NCI-H2171 (cell line): ENCODE data around the gene KIF21A.

Source experiments
- DNase-seq: peaks from one replicate; lab custom pipeline; 2025; lab: John Stamatoyannopoulos, UW

The KIF21A gene

DNA sequence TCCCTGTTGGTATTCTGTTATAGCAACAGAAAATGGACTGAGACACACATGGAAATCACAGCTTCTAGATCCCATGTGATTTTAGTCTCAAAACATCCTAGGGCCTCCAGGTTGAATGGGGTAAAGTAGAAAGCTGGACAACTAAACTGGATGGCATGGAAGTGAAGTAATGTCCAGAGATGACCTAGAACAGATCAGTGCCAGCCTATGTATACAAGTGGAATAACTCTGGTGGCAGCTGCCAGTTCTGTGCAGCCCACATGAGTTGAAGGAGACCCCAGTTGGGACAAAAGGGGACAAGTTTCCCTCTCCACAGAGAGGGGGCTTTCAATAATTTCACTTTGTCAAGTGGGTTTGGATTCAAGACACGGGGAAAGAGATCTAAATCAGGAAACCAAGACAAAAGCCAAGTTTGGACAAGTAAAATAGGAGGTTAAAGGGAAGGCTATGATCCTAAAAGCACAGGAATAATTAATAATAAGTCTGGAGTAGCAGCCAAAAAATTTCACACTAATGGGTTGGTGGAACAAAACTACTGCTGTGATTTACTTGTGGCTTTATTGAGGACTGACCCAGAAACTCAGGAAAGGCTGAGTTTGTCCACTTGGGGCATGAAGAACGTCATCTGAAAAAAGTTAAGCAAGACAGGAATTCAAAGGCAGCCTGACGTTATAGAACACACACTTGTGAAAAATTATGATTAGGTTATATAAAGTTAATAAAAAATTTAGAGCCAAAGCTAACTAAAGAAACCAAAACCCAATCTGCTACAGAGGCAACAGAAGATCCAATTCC is 11.7 kb downstream of the KIF21A start:
- no peak for DNase-seq

DNA sequence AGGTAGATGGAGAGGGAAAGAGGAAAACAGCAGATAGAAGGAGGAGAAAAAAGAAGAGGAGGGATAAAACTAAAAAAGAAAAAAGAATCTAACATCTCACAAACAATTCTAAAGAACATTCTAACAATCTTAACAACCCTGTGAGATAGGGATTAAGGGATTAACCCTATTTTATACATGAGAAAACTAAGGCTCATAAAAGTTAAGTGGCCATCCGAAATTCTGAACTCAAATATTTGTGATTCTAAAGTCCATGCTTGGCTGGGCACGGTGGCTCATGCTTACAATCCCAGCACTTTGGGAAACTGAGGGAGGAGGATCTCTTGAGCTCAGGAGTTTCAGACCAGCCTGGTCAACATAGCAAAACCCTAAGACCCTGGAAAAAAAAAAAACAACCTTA is 13.1 kb downstream of the KIF21A start:
- DNase-seq = no peak

DNA sequence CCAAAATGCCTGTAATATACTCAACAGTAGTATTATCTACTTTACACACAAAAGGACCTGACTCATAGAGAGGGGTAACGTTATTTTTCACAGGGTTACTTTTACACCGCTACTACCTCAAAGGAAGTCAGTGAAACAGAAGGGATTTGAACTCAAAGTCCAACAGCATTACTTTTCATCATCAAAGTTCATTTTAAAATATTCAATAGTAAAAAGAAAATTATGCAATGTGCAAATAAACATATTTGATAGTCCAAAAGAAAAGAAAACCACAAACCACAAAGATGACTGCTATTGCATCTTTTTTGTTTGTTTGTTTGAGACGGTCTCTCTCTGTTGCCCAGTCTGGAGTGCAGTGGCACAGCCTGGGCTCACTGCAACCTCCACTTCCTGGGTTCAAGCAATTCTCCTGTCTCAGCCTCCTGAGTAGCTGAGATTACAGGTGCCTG is 15.5 kb downstream of the KIF21A start:
- no peak for DNase-seq

DNA sequence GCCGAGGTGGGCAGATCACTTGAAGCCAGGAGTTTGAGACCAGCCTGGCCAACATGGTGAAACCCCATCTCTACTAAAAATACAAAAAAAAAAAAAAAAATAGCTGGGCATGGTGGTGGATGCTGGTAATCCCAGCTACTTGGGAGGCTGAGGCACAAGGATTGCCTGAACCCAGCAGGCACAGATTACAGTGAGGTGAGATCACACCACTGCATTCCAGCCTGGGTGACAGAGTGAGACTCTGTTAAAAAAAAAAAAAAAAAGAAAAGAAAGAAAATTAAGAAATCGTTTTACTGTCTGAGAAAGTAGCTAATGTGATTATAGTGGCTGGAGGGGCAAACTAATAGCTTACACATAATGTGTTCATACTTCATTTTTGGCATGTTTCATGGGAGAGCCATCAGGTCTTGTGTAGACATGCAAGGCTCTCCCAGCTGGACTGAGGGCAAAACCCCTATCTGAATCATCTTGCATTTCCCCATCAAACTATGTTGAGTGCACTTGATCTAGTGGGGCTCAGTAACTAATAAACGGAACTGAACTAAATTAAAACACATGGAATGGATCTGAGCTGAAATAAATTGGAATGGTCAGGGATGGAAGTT is 16.2 kb downstream of the KIF21A start:
- DNase-seq = no peak

DNA sequence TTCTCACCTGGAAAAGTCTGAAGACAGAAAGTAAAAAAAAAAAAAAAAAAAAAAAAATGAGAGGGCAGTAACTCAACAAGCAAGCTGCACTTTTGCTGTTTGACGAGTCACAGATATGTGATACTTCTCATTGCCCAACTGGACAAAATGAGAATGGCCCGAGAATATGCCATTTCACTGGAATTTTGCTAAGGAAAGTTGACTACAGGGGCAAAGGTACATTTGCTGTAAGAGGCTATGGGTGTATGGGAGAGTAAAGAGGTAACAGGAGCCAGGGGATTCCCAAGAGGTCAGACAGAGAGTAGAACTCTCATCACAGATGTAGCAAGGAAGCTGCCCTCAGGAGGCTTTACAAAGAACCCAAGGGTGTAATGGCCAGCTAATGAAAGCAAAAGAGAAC is 22.9 kb downstream of the KIF21A start:
- no peak for DNase-seq

DNA sequence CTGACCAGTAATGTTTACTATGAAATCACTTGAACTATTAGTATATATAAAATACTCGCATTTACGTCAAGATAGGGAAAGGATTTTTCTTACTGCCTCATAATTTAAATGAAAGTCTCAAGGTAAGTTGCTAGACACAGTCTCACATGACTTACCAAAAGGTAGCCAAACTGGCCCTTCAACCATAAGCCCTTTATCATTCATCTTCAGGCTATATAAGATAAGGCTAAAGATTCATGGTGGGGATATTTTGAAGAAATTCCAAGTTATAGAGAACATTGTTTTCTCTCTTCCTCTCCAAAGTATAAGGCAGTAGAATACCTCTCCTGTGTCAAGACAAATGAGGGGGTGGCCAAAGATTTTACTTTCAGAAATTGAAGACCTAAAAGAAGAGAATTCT is 23.4 kb downstream of the KIF21A start:
- no peak for DNase-seq

DNA sequence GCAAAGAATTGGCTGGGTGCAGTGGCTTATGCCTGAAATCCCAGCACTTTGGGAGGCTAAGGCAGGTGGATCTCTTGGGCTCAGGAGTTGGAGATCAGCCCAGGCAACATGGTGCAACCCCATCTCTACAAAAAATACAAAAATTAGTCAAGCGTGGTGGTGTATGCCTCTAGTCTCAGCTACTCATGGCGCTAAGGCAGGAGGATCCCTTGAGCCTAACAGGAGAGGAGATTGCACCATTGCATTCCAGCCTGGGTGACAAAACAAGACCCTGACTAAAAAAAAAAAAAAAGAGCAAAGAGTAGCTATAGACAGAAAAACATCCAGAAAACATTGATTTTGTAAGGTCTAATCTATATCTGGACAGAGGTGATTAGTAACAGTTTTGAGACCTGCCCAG is 25.0 kb downstream of the KIF21A start:
- no peak for DNase-seq

DNA sequence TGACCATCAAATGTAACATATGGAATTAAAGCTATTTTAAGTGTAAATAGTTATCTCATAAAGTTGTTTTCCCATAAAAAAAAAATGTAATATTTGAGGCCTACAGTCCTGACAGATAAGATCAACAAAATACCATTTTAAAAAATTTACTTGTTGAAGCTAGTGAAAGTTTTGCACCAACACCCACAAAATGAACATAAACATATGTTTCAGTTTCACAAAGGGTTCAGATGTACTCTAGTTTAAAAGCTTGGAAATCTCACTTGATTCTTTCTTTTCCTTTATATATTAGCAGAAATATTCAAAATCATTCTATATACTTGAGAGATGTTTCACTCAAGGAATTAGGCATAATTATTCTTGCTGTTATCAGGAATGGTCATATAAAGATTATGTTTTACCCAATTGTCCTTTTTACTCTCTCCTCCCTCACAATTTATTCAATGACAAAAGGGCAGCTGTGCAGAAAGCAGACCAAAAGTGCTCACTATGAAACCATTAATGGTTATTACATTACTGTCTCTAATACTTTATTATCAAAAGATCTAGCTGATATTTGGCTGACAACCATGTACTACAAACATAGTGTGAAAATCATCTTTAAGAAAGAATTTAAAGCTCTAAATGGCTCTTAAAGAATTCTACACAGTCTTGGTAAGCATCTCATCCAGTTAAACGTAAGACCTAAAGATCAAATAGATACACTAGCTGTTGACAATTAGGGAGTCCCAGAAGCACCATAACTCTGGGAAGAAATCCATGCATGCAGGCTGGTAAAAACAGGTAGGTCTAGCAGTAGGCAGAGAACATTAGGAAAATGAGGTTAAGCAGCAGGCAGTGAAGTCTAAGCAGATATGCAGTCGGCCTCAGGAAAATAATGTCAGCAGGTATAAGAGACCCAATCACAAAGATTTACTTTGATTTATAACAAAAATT is 28.8 kb downstream of the KIF21A start:
- no peak for DNase-seq

DNA sequence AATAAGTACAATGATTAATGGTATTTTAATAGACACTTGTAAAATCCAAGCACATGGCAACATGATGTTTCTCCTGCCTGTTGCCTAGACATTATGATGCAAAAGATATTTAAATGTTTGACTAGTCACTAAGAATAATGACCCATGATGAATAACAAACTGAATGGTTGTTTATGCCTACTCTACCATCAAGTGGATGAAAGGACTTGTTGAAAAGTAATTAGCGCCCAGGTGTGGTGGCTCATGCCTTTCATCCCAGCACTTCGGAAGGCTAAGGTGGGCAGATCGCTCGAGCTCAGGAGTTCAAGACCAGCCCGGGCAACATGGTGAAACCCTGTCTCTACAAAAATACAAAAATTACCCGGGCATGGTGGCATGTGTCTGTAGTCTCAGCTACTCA is 30.7 kb downstream of the KIF21A start:
- DNase-seq = no peak

DNA sequence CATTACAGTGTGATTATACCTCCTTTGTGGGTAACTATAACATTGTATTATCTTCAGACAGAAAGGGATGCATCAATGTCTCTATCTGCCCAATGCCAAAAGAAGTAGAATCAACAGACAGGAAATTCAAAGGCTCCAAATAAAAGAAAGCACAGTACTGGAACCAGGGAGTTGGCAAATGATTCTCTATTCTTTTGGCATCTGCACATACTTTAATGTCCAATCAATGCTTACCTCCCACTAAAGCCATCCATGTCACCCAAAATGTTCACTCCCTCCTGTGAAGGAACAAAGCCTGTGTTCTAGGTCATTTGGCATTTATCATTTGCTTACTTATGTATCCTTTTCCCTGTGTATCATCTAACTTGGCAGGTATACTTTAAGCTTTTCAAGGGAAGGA is 36.7 kb downstream of the KIF21A start:
- DNase-seq = no peak

DNA sequence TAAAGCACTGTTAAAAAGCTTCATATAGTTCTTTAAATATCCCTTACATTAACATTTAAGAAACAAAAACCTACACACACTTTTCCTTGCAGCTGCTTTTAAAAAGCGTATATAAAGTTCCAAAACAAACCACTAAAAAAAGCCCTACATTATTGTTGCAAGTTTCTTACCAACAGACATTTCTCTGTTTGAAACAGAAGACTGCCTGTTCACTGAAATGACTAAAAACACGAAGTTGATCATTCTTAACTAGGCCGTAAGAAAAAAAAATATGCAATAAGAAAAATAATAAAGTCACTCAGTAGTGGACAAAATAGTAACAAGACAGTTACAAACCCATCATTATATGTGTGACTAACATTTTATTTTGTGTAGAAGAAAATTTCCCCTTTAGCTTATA is 37.3 kb downstream of the KIF21A start:
- no peak for DNase-seq

DNA sequence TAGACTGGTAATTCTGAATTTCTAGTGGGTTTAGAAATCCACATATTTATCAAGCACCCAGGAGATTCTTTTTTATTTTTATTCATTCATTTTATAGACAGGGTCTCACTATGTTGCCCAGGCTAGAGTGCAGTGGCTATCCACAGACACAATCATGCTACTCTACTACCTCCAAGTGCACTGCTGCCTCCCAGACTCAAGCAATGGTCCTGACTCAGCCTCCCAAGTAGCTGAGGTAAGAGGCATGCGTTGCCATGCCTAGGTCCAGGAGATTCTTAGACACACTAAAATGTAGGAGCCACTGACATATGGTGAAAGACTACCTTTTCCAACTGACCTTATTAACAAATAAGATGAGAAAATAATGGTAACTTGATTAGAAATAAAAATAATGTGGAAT is 38.9 kb downstream of the KIF21A start:
- no peak for DNase-seq

DNA sequence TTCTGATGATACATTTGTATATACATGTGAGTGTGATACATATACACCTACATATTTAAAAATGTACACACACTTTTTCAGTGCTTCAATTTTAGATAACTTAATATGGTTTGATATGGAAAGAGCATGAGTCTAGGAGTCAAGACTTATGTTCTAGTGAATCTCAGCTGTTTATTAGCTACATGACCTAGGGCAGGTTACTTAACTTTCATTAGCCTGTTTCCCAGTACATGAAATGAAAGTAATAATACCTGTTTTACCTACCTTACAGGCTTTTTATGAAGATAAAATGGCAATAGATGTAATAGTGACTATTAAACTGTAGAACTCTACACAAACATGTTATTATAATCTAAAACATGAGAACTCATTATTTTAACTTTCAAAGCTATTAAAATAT is 39.5 kb downstream of the KIF21A start:
- DNase-seq = no peak

DNA sequence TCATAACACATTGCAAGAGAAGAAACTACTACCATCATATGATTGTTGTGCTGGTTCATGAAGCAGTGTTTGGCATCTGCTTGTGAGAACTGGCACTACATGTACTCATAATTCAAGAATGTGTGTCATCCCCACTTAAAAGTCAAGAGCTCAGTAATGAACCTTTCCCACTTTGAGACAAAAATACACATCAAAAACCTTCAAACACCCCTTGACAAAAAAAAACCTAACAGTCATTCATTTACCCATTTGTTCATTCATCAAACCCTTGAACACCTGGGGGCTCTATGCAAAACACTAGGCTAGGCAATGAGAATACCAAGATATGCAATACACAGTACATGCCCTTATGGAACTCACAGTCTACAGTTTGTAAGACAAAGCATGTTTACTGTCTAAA is 40.0 kb downstream of the KIF21A start:
- no peak for DNase-seq

DNA sequence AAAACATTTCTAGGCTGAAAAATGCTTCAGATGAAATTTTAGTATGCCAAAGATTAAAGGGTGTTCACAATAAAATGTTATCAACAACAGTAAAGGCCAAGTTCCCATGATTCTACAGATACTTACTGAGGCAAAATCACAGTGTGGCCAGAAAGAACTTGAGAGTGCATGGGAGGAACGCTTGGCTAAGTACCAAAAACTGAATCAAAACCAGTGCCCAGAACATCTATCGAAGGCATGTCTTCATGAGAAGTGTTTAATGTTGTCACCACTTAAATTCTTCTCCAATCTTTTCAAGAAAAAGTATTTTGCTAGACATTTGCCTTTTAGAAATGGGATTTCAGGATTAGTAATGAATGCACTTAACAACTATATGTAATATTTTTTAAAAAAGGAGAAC is 41.5 kb downstream of the KIF21A start:
- DNase-seq = no peak

DNA sequence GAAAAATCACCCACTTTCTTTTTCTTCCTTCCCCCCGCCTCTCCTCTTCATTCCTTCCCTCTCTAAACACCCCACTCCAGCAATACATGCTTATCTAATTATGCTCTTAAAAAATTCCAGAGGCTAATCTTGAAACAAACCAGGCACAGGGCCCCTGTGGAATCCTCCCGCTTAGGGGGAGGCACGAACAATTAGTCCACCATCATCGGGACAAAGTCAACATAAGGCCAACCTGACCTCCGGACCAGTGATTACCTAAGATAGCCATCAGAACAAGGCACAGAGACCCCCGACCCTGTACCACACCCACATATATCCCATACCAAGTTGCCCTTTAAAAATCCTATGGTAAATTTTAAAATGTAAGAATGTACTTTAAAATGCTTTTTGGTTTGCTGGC is 47.1 kb downstream of the KIF21A start:
- no peak for DNase-seq

DNA sequence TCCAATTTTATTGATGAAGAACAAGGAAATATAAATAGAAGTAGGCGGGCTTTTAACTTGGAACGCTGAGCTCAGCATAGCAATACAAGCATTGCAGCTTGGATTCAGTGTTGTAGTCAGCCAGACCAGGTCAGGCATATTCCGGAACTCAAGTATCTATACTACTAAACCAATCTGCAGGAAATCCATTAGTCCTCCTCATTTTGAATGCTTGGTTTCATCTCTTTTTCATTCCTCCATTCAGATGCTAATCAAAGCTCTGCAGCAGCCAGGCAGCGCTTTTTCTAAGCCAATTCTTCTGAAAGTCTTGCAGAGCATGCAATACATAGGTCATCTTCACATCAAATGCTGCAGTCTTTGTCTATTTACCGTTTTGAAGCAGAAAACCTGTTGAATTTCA is 49.0 kb downstream of the KIF21A start:
- no peak for DNase-seq

DNA sequence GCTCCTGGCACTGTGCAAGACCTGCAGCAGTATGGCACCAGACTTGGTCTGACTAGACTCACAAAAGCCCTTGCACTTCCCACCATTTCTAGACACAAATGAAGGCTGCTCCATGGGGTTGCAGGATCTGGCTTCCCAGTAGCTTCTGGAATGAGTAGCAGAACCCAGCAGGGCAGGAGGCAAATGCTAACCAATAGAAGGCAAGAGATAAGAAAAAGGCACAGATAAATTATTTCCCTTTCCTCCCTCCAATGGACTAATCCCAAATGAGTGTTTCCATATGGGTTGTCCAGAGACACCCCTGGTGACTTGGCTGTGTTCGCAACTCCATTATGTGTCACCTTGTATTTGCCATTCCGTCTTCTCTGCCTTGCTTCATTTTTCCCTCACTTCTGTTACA is 49.7 kb downstream of the KIF21A start:
- DNase-seq = no peak

DNA sequence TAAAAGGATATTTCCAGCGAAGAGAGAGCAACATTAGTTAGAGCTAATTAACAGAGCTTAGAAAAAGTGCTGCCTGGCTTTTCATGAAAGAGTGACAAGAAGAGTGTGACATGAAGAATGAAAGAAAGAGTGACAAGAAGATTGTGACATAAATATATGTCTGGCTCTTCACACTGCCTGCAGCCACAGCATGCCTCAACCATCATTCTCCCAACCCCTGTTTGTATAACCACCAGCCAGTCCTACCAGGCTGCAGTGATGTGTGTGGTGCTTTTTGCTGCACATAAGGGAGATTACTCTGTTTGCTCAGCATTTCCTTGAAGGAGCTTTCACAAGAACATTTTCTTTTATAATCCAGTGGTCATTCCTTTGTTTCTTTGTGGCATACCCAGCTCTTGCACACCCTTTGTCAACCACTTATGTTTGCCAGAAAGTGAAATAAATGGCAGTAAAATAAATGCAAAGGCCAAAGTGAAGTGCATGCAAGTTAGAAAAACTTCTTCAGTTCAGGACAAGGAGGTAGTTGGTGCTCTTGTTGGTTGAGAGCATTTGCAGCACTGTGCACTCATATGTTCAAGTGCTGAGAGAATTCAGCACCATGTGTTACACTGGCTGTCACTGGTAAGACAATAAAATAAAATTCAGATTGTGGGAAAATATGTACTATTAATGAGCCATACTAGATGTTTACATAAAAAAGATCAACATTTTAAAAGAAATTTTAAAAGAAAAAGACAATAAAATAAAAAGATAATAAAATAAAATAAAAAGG is 50.6 kb downstream of the KIF21A start:
- no peak for DNase-seq

DNA sequence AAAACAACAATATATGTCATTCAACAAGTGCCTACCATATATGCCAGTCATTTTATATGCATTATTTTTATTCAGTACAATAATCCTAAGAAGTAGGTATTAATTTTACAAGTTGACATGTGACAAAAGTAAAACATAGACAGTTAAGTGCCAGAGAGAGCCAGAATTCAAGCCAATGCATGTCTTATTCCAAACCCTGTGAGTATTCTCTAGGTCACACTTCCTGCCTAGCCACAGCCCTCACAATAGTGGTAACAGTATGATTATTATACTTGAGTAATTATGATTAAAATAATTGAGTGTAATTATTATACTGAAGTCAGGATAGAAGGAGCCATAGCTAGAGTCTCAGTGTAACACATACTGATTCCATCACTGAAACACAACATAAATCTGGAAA is 52.2 kb downstream of the KIF21A start:
- no peak for DNase-seq

DNA sequence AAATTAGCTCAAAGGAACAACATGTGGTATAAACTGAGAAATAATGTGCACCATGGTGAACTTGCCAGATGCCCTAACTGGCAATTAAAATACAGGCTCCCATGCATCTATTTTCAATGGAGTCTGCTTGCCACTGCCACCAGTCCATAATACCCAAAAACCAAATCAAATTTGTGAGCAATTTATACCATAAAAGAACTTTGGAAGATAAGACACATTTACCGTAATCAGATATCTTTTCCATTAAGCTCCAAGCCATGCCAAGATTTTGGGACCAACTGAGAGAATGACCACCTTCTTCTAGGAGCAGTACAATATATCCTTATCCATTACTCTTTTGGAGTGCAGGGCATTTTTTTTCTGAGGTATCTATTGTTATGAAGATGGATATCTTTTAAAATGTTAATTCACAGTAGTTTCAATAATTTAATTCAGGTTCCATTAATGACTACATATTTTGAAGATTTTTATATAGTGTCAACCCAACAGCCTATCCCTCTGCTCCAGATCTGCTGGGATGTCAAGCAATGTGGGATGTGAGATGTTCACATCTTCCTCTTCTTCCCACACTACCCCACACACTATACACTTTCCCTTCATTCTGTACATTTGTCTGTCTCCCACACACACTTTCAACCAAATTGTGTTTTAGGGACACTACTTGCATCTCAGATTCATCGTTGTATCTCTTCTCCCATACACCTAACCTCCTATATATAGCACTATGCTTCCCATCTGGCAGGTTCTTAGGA is 53.3 kb downstream of the KIF21A start:
- no peak for DNase-seq
